ENCODE data around the gene ATG4B. TPM values are rescaled to one million over a fixed set of nuclear protein-coding genes. Genes with fewer than 3 reads are reported as not detected.

Gene ATG4B
- total and polyA plus RNA-seq, 2 of the 8 experiments (the other 6 are each of a cell fraction or from before 2014, with no cell fraction given): 103 to 155 TPM

DNA sequence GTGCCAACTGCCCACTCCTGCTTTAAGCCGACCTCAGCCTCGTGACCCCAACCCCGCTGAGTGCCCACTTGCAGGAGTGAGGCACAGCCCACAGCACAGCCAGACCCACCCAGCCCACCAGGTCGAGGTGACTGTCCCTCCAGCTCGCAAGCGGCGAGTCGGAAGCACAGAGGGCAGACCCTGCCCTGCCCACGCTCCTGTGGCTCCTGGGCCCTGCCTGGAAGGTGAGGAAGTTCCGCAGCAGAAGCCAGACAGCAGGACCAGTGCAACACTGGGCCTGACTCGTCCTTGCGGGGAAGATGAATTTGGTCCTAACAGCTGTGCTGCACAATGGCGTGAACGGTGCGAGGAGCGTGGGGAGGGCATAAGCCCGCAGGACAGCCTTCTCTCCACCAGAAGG lies 39.2 kb downstream of the ATG4B start:
- H3K23ac ChIP-seq (ENCODE audit: insufficient read length): no peak overlapping the region
- H3K4me3 ChIP-seq (ENCODE audit: extremely low read depth in 1 of 4, insufficient read depth in 2 of 4, low read depth in 3 of 4, low read length in 4 of 4): no peak overlapping the region
- no peak overlapping the region for H3K4me2 ChIP-seq (ENCODE audit: insufficient read depth in 1 of 2, low read depth in 2 of 2, low read length in 2 of 2)
- no peak overlapping the region for H2BK120ac ChIP-seq (replicated peaks; ENCODE audit: low read depth, low read length)
- H4K5ac ChIP-seq (ENCODE audit: insufficient read length, low read depth, low read length): no peak overlapping the region
- H3K14ac ChIP-seq (ENCODE audit: insufficient read length): no peak overlapping the region
- H3K79me2 ChIP-seq (ENCODE audit: control insufficient read depth in 1 of 2, insufficient read depth in 2 of 2, low read length in 2 of 2): no peaks in the 10 kb centered on the region
- no peaks in the 10 kb centered on the region for H3K23me2 ChIP-seq (ENCODE audit: low read depth, low read length)
- H4K20me1 ChIP-seq (replicated peaks in 1 of 2; ENCODE audit: control insufficient read depth in 1 of 2, insufficient read depth in 2 of 2, low read length in 2 of 2): peaks cover 7 to 18% of the 10 kb centered on the region in 2 experiments
- H2AFZ ChIP-seq (ENCODE audit: low read length): no peak overlapping the region
- no peak overlapping the region for H2BK15ac ChIP-seq (ENCODE audit: low read length)
- TF ChIP-seq TAF7 (optimal IDR thresholded peaks at IDR 0.05; ENCODE audit: borderline replicate concordance, low read depth, low read length): no peak
- TF ChIP-seq POLR2AphosphoS5 (IDR thresholded peaks at IDR 0.05; ENCODE audit: low read depth, low read length): no peak
- TF ChIP-seq BACH1 (IDR thresholded peaks at IDR 0.05; ENCODE audit: low read length): no peak
- TF ChIP-seq CBX5 (IDR thresholded peaks at IDR 0.05; ENCODE audit: low read depth, low read length): no peak
- no peak for TF ChIP-seq YY1 (IDR thresholded peaks at IDR 0.05; ENCODE audit: low read depth, low read length)
- TF ChIP-seq TAF1 (IDR thresholded peaks at IDR 0.05; ENCODE audit: low read depth, low read length): no peak
- no peak for TF ChIP-seq JUN (IDR thresholded peaks at IDR 0.05; ENCODE audit: low read depth, low read length)
- no peak for TF ChIP-seq EZH2 (IDR thresholded peaks at IDR 0.05; ENCODE audit: low read depth, low read length, severe bottlenecking)
- no peaks in the 10 kb centered on the region for H3K4me1 ChIP-seq (replicated peaks in 1 of 4; ENCODE audit: control insufficient read depth in 3 of 4, insufficient read depth in 4 of 4, low read length in 3 of 4)
- H3K9me3 ChIP-seq (ENCODE audit: insufficient read depth in 2 of 2, low read depth in 1 of 2, low read length in 1 of 2): no peaks in the 10 kb centered on the region
- no peak overlapping the region; the same call in 1 of the 2 replicates for H2BK5ac ChIP-seq (ENCODE audit: low read depth, low read length)
- H3K36me3 ChIP-seq (ENCODE audit: control insufficient read depth in 2 of 4, insufficient read depth in 4 of 4, low read length in 3 of 4): peaks cover 16 to 41% (median 28%) of the 10 kb centered on the region in 4 experiments; a peak in 7 of 8 replicates
- DNase-seq (ENCODE audit: low read depth in 1 of 2, low spot score in 2 of 2): no peak
- no peaks in the 10 kb centered on the region; the same call in 1 of the 2 replicates for H3K79me1 ChIP-seq (ENCODE audit: low read depth, low read length)
- WGBS, 2 experiments (ENCODE audit: extremely low coverage in 1 of 2, insufficient coverage in 1 of 2, insufficient read length in 1 of 2, insufficient replicate concordance in 2 of 2, low coverage in 1 of 2, low lambda C conversion rate in 2 of 2, missing lambda C conversion rate in 1 of 2): 91% methylated on average over 16 of the region's 17 CpGs; no CpG with 5 or more reads in 1 of the 2 experiments
- H3K56ac ChIP-seq (replicated peaks; ENCODE audit: insufficient read length, low read depth, low read length): no peak overlapping the region
- H2BK20ac ChIP-seq (ENCODE audit: low read length): no peak overlapping the region
- no peak overlapping the region for H4K91ac ChIP-seq (replicated peaks; ENCODE audit: insufficient read length, low read length)
- ChIA-PET CTCF (ENCODE audit: partially characterized antibody) (interaction anchor here (1.0 to 2.9 kb wide), 4 partner anchors 10 to 202 kb away, joined by 3 to 11 read pairs (median 6); partner anchors contain the start of gene DTYMK), POLR2A (ENCODE audit: partially characterized antibody) (interaction anchor here (0.6 to 20.2 kb wide), 5 partner anchors 10 to 35 kb away, joined by 3 to 265 read pairs (median 8); partner anchors contain the start of genes DTYMK and ING5)
- H3K4ac ChIP-seq (replicated peaks; ENCODE audit: insufficient read length, low read depth, low read length): no peak overlapping the region
- no peak overlapping the region for H3K18ac ChIP-seq (ENCODE audit: extremely low read depth, low read length)
- no peak for FAIRE-seq
- H4K8ac ChIP-seq (ENCODE audit: extremely low read depth, insufficient read depth, low read length): no peak overlapping the region; the same call in 1 of the 2 replicates
- H2BK12ac ChIP-seq (ENCODE audit: low read depth, low read length): no peak overlapping the region
- no peak overlapping the region for H3K9ac ChIP-seq (replicated peaks in 1 of 4; ENCODE audit: extremely low read depth in 1 of 4, low read depth in 3 of 4, low read length in 3 of 4)
- H3K27ac ChIP-seq (ENCODE audit: low read depth, low read length): no peak overlapping the region
- H2AK5ac ChIP-seq (ENCODE audit: low read depth, low read length): no peak overlapping the region
- H3K27me3 ChIP-seq (replicated peaks in 1 of 4; ENCODE audit: control insufficient read depth in 3 of 4, extremely low read depth in 1 of 4, insufficient read depth in 3 of 4, low read length in 3 of 4): no peaks in the 10 kb centered on the region

Measured in H1 (cell line).